Measurements from ENCODE around the gene GBP1.
"Not testable (repeated sequence)": the region's sequence is repeated elsewhere in the genome, so short reads cannot be mapped to it uniquely, and the experiment has no call there.

The GBP1 gene

GRCh38 chr1:89051300-89051954, 13.6 kb downstream of the GBP1 start:
- no peak for DNase-seq

- no peak for DNase-seq
These were observed 14.4 kb downstream of the GBP1 start for GRCh38 chr1:89050649-89051033.

- DNase-seq: not testable (repeated sequence)
These were observed 14.9 kb downstream of the GBP1 start for GRCh38 chr1:89049901-89050648.

GRCh38 chr1:89049187-89049586, 15.8 kb downstream of the GBP1 start:
- DNase-seq: not testable (repeated sequence)

GRCh38 chr1:89047734-89048133, 17.3 kb downstream of the GBP1 start:
- DNase-seq: no peak

GRCh38 chr1:89046318-89047183, 18.5 kb downstream of the GBP1 start:
- not testable (repeated sequence) for DNase-seq

GRCh38 chr1:89044970-89045721, 19.9 kb downstream of the GBP1 start:
- no peak for DNase-seq

GRCh38 chr1:89043940-89044339, 21.1 kb downstream of the GBP1 start:
- no peak for DNase-seq

- no peak for DNase-seq
These were observed 22.5 kb downstream of the GBP1 start for GRCh38 chr1:89042491-89042890.

GRCh38 chr1:89041721-89042120, 23.3 kb downstream of the GBP1 start:
- DNase-seq: no peak

GRCh38 chr1:89041119-89041641, 23.8 kb downstream of the GBP1 start:
- no peak for DNase-seq

- no peak for DNase-seq
These were observed 24.7 kb downstream of the GBP1 start for GRCh38 chr1:89040315-89040626.

GRCh38 chr1:89037186-89037585, 27.8 kb downstream of the GBP1 start:
- DNase-seq: no peak

- no peak for DNase-seq
These were observed 29.9 kb downstream of the GBP1 start for GRCh38 chr1:89035080-89035479.

GRCh38 chr1:89034004-89034403, 31.0 kb downstream of the GBP1 start:
- DNase-seq: not testable (repeated sequence)

- not testable (repeated sequence) for DNase-seq
These were observed 36.0 kb downstream of the GBP1 start for GRCh38 chr1:89029051-89029450.

- DNase-seq: no peak
These were observed 39.1 kb downstream of the GBP1 start for GRCh38 chr1:89025928-89026327.

- no peak for DNase-seq
These were observed 42.0 kb downstream of the GBP1 start for GRCh38 chr1:89023026-89023425.

- no peak for DNase-seq
These were observed 42.6 kb downstream of the GBP1 start, which contains the start of gene GBP3 for GRCh38 chr1:89022167-89022959. GBP3 (minus strand) TSS chr1:89022866; CDS start chr1:89020721, 2,145 bp downstream.

GRCh38 chr1:89018318-89018717, 46.7 kb downstream of the GBP1 start:
- DNase-seq: not testable (repeated sequence)

GRCh38 chr1:89008511-89008910, 56.5 kb downstream of the GBP1 start:
- DNase-seq: no peak
